Upper lobe of left lung (tissue), 6 donors: ENCODE data around the gene PRDM4. TPM values are rescaled to one million over a fixed set of nuclear protein-coding genes. Genes with fewer than 3 reads are reported as not detected.
A peak's percentile ranks its signal among the peaks of the same experiment; 100 is the strongest.

Experiments
- ATAC-seq, 2 donors: fragments of 200-7000 bp; cut with Tn5 transposase; one replicate each; pipeline ENCODE4 v1.9.1; 2022; ENCODE audit warnings: mild to moderate bottlenecking in 2 of 2, moderate library complexity in 2 of 2; ENCODE audit not compliant: low FRiP score in 2 of 2
- DNase-seq, 2 donors: peaks; one replicate each; pipeline ENCODE4 v3.0.0-alpha.2; 2019 to 2020
- H3K27ac ChIP-seq, 4 donors: fragments of 200-600 bp; sonication (generic); one replicate each; pipeline ENCODE4 v1.5.1; 2016 to 2019
- H3K27me3 ChIP-seq, 4 donors: fragments of 200-600 bp; sonication (generic); one replicate each; pipeline ENCODE4 v1.5.1; 2017 to 2019
- H3K36me3 ChIP-seq, 4 donors: fragments of 200-600 bp; sonication (generic); one replicate each; pipeline ENCODE4 v1.5.1; 2016 to 2019
- H3K4me1 ChIP-seq, 4 donors: fragments of 200-600 bp; sonication (generic); one replicate each; pipeline ENCODE4 v1.5.1; 2018 to 2019
- H3K4me3 ChIP-seq, 4 donors: fragments of 200-600 bp; sonication (generic); one replicate each; pipeline ENCODE4 v1.5.1; 2017 to 2019; ENCODE audit warnings: mild to moderate bottlenecking in 2 of 4, moderate library complexity in 1 of 4
- H3K9me3 ChIP-seq, 4 donors: fragments of 200-600 bp; sonication (generic); one replicate each; pipeline ENCODE4 v1.5.1; 2018 to 2019
- CTCF ChIP-seq, 6 experiments: fragments of 450-650 bp in 4 of 6; fragments of 200-600 bp in 2 of 6; sonication (generic) in 2 of 6; IDR thresholded peaks; one replicate each; pipeline ENCODE4 v1.5.1; 2016 to 2019; ENCODE audit warnings: antibody characterized with exemption in 6 of 6
- EP300 ChIP-seq, 4 donors: sonication (generic); formaldehyde crosslinking; IDR thresholded peaks; one replicate each; pipeline ENCODE4 v1.5.1; 2017; ENCODE audit warnings: antibody characterized with exemption in 4 of 4, control low read depth in 2 of 4
- POLR2A ChIP-seq, 4 donors: fragments of 450-650 bp; IDR thresholded peaks; one replicate each; pipeline ENCODE4 v1.5.1; 2016 to 2017; ENCODE audit warnings: antibody characterized with exemption in 4 of 4, mild to moderate bottlenecking in 2 of 4
- POLR2AphosphoS5 ChIP-seq, 2 donors: sonication (generic); formaldehyde crosslinking; IDR thresholded peaks; one replicate each; pipeline ENCODE4 v1.5.1; 2017; ENCODE audit warnings: antibody characterized with exemption in 2 of 2
- WGBS, 2 donors: methylation state at CpG; one replicate each; pipeline ENCODE4 v1.1.5; 2017 to 2018; 5-methylcytosine and 5-hydroxymethylcytosine counted together
- total RNA-seq, 6 donors: library from RNA; depleted of rRNA in 4 of 6; stranded (reverse); fragments of >200 nt in 4 of 6; gene quantifications; one replicate each; pipeline versions ENCODE4 v1.1.0 to v1.2.1, GENCODE V29; 2016 to 2021
- donor health status: DM: no; HTN: no; CAD: no; lungs with moderate emphysema.
- donor health status: DM: no; HTN: yes; CAD: no; lungs with severe emphysema.

The PRDM4 gene
- total RNA-seq, 6 donors from 2014 or later = 23.5 to 40.2 (median 31.1) TPM

GRCh38 chr12:107780298-107780697 lies 19.4 kb upstream of the PRDM4 start:
- Histone ChIP-seq H3K27ac (no peak overlapping the region), H3K4me1 (peaks cover 0 to 5% (median 3%) of the 10 kb centered on the region in 4 donors), H3K4me3 (no peak overlapping the region), H3K36me3 (no peaks in the 10 kb centered on the region), H3K9me3 (no peaks in the 10 kb centered on the region), H3K27me3 (peaks cover 0 to 9% (median 5%) of the 10 kb centered on the region in 4 donors)
- DNase-seq = no peak
- TF ChIP-seq EP300 (IDR thresholded peaks at IDR 0.05) = no peak
- no peak for TF ChIP-seq POLR2A (IDR thresholded peaks at IDR 0.05)
- TF ChIP-seq CTCF (IDR thresholded peaks at IDR 0.05) = no peak
- no peak for TF ChIP-seq POLR2AphosphoS5 (IDR thresholded peaks at IDR 0.05)
- no peak for ATAC-seq
- 0 to 42% methylated on average over 1 of the region's 1 CpG for WGBS, 2 donors

GRCh38 chr12:107779077-107779831 lies 18.3 kb upstream of the PRDM4 start:
- TF ChIP-seq CTCF (IDR thresholded peaks at IDR 0.05) (no peak), POLR2AphosphoS5 (IDR thresholded peaks at IDR 0.05) (no peak)
- no peak overlapping the region for H3K27ac ChIP-seq
- 67 to 72% methylated on average over 7 of the region's 7 CpGs for WGBS, 2 donors
- ATAC-seq = peak in 1 of 2 donors; percentile 72
- peaks cover 0 to 9% (median 6%) of the 10 kb centered on the region in 4 donors for H3K4me1 ChIP-seq
- peaks cover 0 to 13% (median 9%) of the 10 kb centered on the region in 4 donors for H3K27me3 ChIP-seq
- no peak overlapping the region for H3K4me3 ChIP-seq
- no peaks in the 10 kb centered on the region for H3K36me3 ChIP-seq
- no peak for DNase-seq
- no peaks in the 10 kb centered on the region for H3K9me3 ChIP-seq

GRCh38 chr12:107778383-107779025 lies 17.6 kb upstream of the PRDM4 start:
- WGBS, 2 donors = 49% methylated on average over 11 of the region's 11 CpGs
- TF ChIP-seq CTCF (IDR thresholded peaks at IDR 0.05) (no peak), POLR2A (IDR thresholded peaks at IDR 0.05) (no peak), POLR2AphosphoS5 (IDR thresholded peaks at IDR 0.05) (no peak), EP300 (IDR thresholded peaks at IDR 0.05) (no peak)
- Histone ChIP-seq H3K4me1 (peaks cover 0 to 9% (median 6%) of the 10 kb centered on the region in 4 donors), H3K9me3 (no peaks in the 10 kb centered on the region), H3K36me3 (no peaks in the 10 kb centered on the region), H3K4me3 (no peak overlapping the region), H3K27me3 (peaks cover 0 to 13% (median 9%) of the 10 kb centered on the region in 4 donors), H3K27ac (no peak overlapping the region)
- DNase-seq (no peak), ATAC-seq (peak; percentile 53 to 73)

GRCh38 chr12:107776171-107776570 lies 15.2 kb upstream of the PRDM4 start:
- WGBS, 2 donors = 35 to 39% methylated on average over 6 of the region's 6 CpGs
- H3K27ac ChIP-seq = no peak overlapping the region
- no peak for TF ChIP-seq POLR2AphosphoS5 (IDR thresholded peaks at IDR 0.05)
- TF ChIP-seq CTCF (IDR thresholded peaks at IDR 0.05) = no peak
- TF ChIP-seq EP300 (IDR thresholded peaks at IDR 0.05) = no peak
- no peak overlapping the region for H3K4me3 ChIP-seq
- no peak for ATAC-seq
- H3K4me1 ChIP-seq = peaks cover 0 to 9% (median 6%) of the 10 kb centered on the region in 4 donors
- H3K36me3 ChIP-seq = no peaks in the 10 kb centered on the region
- H3K27me3 ChIP-seq = peaks cover 0 to 13% (median 9%) of the 10 kb centered on the region in 4 donors
- H3K9me3 ChIP-seq = no peaks in the 10 kb centered on the region
- DNase-seq = no peak
